GM11168 (cell line): ENCODE results near the gene KIF21B.

Source experiments
- in situ Hi-C: fragments of 300-500 bp; cut with MboI; formaldehyde crosslinking; loops from one replicate; pipeline ENCODE4 v1.12.0; 2022; ENCODE audit warnings: low sequenced_read_pairs; ENCODE audit not compliant: unreplicated experiment

KIF21B gene

GRCh38 chr1:201004154-201004553 is 19.4 kb downstream of the KIF21B start:
- in situ Hi-C loops, result no loop called here

- in situ Hi-C loops, result no loop called here
Observed at GRCh38 chr1:201002510-201002909, 21.0 kb downstream of the KIF21B start.

GRCh38 chr1:201001962-201002361 is 21.6 kb downstream of the KIF21B start:
- in situ Hi-C loops, result no loop called here

- in situ Hi-C loops, result no loop called here
Observed at GRCh38 chr1:201000391-201000790, 23.1 kb downstream of the KIF21B start.

- in situ Hi-C loops, result no loop called here
Observed at GRCh38 chr1:200999667-201000066, 23.8 kb downstream of the KIF21B start.

GRCh38 chr1:200998323-200998722 is 25.2 kb downstream of the KIF21B start:
- in situ Hi-C loops, result no loop called here

- in situ Hi-C loops, result no loop called here
Observed at GRCh38 chr1:200992382-200993048, 31.0 kb downstream of the KIF21B start.

GRCh38 chr1:200991097-200991614 is 32.4 kb downstream of the KIF21B start:
- in situ Hi-C loops, result no loop called here

GRCh38 chr1:200990114-200990513 is 33.4 kb downstream of the KIF21B start:
- in situ Hi-C loops, result no loop called here

- in situ Hi-C loops, result no loop called here
Observed at GRCh38 chr1:200989337-200989736, 34.2 kb downstream of the KIF21B start.

GRCh38 chr1:200988693-200989092 is 34.8 kb downstream of the KIF21B start:
- in situ Hi-C loops, result no loop called here

GRCh38 chr1:200985481-200985880 is 38.0 kb downstream of the KIF21B start:
- in situ Hi-C loops, result no loop called here

- in situ Hi-C loops, result no loop called here
Observed at GRCh38 chr1:200983035-200983561, 40.4 kb downstream of the KIF21B start.

GRCh38 chr1:200982071-200982945 is 41.2 kb downstream of the KIF21B start:
- in situ Hi-C loops, result no loop called here

GRCh38 chr1:200981278-200981677 is 42.2 kb downstream of the KIF21B start:
- in situ Hi-C loops, result no loop called here

GRCh38 chr1:200980873-200981272 is 42.6 kb downstream of the KIF21B start:
- in situ Hi-C loops, result no loop called here

GRCh38 chr1:200980452-200980772 is 43.1 kb downstream of the KIF21B start:
- in situ Hi-C loops, result no loop called here

GRCh38 chr1:200979574-200980451 is 43.7 kb downstream of the KIF21B start:
- in situ Hi-C loops, result loop anchor here (5.0 kb wide), 1 partner anchor 62 kb away; no protein-coding TSS in a partner anchor

- in situ Hi-C loops, result loop anchor here (5.0 kb wide), 1 partner anchor 65 kb away; no protein-coding TSS in a partner anchor
Observed at GRCh38 chr1:200977071-200977754, 46.3 kb downstream of the KIF21B start.
